Epithelial cell of esophagus (primary cell): ENCODE measurements around the gene PRSS3.
"Not testable (repeated sequence)": the region's sequence is repeated elsewhere in the genome, so short reads cannot be mapped to it uniquely, and the experiment has no call there.

Source experiments
- DNase-seq: peaks from one replicate; pipeline ENCODE4 v3.0.0; 2010; ENCODE audit warnings: low read depth
- H3K4me3 ChIP-seq: 2 replicates; pipeline ENCODE4 v1.5.1; 2011; ENCODE audit warnings: mild to moderate bottlenecking, low read length, control low read depth
- CTCF ChIP-seq: IDR thresholded peaks from 2 replicates; pipeline ENCODE4 v1.5.1; 2011; ENCODE audit warnings: low read depth, mild to moderate bottlenecking, low read length, control low read depth, inconsistent platforms; ENCODE audit not compliant: insufficient read depth; ENCODE audit errors: missing control alignments

Gene PRSS3

GRCh38 chr9:33818167-33818846 lies 22.9 kb downstream of the PRSS3 start:
- H3K4me3 ChIP-seq, result peak overlapping the region; percentile 92
- no peak for DNase-seq
- TF ChIP-seq CTCF, result no peak

- H3K4me3 ChIP-seq, result peak overlapping the region; percentile 92
- TF ChIP-seq CTCF, result no peak
- DNase-seq, result peak; percentile 52
These were observed 23.6 kb downstream of the PRSS3 start for GRCh38 chr9:33818847-33819500.

GRCh38 chr9:33820231-33820745 lies 24.9 kb downstream of the PRSS3 start:
- H3K4me3 ChIP-seq, result no peak overlapping the region
- TF ChIP-seq CTCF, result no peak
- no peak for DNase-seq

GRCh38 chr9:33823801-33824200 lies 28.4 kb downstream of the PRSS3 start:
- TF ChIP-seq CTCF, result no peak
- no peak overlapping the region for H3K4me3 ChIP-seq
- DNase-seq, result no peak

- H3K4me3 ChIP-seq, DNase-seq: not testable (repeated sequence)
These were observed 31.9 kb downstream of the PRSS3 start for GRCh38 chr9:33827285-33827684.

GRCh38 chr9:33829641-33830230 lies 34.4 kb downstream of the PRSS3 start:
- not testable (repeated sequence) for DNase-seq, H3K4me3 ChIP-seq

GRCh38 chr9:33835625-33836260 lies 40.4 kb downstream of the PRSS3 start:
- no peak for TF ChIP-seq CTCF
- no peak overlapping the region for H3K4me3 ChIP-seq
- no peak for DNase-seq

GRCh38 chr9:33836261-33836660 lies 40.9 kb downstream of the PRSS3 start:
- DNase-seq, result peak; percentile 91
- H3K4me3 ChIP-seq, result not testable (repeated sequence)
